Stimulated activated CD4-positive, alpha-beta T cell treated with anti-CD3 and anti-CD28 coated beads, Interleukin-2, amount 100 ng/mL, for 4 hours (primary cell): ENCODE data around the gene RASSF8.

Experiments used
- DNase-seq: peaks from one replicate; pipeline ENCODE4 v3.0.0-alpha.2; 2020; ENCODE audit warnings: low read depth

RASSF8 gene

DNA sequence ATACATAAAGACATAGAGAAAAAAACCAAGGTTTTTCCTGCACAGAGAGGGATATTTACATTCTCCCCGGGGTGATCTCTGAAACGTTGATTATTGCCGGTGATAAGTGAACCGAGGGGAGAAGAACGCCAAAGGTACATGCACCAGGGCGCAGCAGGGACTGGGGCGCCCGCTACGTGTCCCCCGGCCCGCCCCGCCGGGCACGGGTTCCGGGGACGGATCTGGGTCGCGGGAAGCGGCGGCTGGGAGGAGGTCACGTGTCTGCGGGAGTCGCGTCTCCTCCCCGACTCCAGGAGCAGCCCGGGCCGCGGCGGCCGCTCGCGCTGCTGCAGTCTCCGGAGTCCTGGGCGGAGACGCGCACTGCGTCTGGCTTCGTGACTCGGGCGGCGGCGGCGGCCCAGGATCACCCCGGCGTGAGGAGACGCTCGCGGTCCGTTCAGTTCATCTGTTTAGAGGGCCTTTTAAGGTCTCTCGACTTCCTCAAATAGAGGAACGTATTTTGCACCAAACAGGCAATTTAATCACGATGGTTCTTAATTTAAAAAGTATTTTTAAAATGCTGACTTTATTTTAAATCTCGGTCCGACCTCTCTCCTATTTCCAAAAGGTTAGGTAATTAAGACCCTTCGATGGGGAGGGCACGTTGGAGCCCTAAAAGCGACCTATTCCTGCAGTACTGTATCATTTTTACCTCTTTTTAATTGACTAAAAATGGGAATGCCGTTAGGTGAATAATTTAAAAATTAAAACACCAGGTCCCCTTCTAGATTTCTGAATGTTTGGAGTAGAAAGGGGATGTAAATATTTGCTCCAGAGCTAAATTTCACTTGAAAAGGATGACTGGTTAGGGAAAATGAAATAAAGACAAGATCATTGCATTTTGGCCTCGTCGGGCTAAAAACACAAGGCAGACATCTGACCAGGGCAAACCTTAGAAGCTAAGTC is 168.1 kb downstream of the RASSF8 start:
- no peak for DNase-seq

- DNase-seq: no peak
Measured at GRCh38 chr12:26127404-26127803, 168.9 kb downstream of the RASSF8 start.

GRCh38 chr12:26128168-26128567 is 169.7 kb downstream of the RASSF8 start:
- DNase-seq: no peak
